ES-I3 (cell line): ENCODE results near the gene EEF2KMT.
A peak's percentile ranks its signal among the peaks of the same experiment; 100 is the strongest.
"Not testable (repeated sequence)": the region's sequence is repeated elsewhere in the genome, so short reads cannot be mapped to it uniquely, and the experiment has no call there.

Experiments
- H3K36me3 ChIP-seq: 2 replicates; pipeline ENCODE4 v1.6.1; 2013; ENCODE audit warnings: mild to moderate bottlenecking, low read length, control low read depth, moderate library complexity; ENCODE audit not compliant: insufficient read depth
- H3K4me1 ChIP-seq: 2 replicates; pipeline ENCODE4 v1.6.1; 2013; ENCODE audit warnings: mild to moderate bottlenecking, control low read depth, low read length; ENCODE audit not compliant: insufficient read depth
- H3K9ac ChIP-seq: 2 replicates; pipeline ENCODE4 v1.6.1; 2013; ENCODE audit warnings: low read depth, mild to moderate bottlenecking, low read length, moderate library complexity
- H3K9me3 ChIP-seq: 2 replicates; pipeline ENCODE4 v1.6.1; 2013; ENCODE audit warnings: mild to moderate bottlenecking, low read length, moderate library complexity; ENCODE audit not compliant: control insufficient read depth, insufficient read depth

EEF2KMT gene, protein sequence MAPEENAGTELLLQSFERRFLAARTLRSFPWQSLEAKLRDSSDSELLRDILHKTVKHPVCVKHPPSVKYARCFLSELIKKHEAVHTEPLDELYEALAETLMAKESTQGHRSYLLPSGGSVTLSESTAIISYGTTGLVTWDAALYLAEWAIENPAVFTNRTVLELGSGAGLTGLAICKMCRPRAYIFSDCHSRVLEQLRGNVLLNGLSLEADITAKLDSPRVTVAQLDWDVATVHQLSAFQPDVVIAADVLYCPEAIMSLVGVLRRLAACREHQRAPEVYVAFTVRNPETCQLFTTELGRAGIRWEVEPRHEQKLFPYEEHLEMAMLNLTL

DNA sequence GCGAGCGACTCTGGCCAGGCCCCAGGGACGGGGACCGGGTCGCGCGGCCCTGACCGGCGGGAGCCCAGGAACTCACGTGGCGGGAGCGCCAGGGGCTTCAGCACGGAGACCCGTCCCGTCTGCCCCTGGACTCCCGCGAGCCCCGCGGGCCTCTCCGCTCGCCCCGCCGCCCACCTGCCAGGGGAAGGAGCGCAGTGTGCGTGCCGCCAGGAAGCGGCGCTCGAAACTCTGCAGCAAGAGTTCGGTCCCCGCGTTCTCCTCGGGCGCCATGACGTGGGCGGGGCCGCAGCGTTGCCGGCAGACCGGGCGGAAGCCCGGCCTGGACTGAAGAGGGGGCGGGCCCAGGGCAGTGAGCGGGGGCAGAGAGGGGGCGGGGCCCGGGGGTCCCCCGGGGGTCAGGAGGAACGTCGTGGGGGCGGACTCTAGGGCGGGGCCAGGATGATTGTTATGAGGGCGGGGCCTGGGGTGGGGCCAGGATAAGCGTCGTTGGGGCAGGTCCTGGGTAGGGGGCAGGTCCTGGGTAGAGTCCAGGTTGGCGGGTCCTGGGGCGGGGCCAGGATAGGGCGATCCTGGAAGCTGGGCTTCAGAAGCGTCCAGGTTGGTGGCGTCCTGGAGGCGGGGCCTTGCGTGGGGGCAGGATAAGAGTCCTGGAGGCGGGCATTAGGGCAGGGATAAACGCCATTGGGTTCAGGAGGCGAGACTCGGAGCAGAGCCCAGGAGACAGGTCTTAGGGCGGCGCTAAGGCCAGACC, at the start of gene EEF2KMT:
TSS of gene EEF2KMT (minus strand) at position 326 of the 751 bp plus-strand sequence. CDS start at position 270, 56 bp downstream.
- H3K36me3 ChIP-seq, H3K4me1 ChIP-seq, H3K9me3 ChIP-seq: not testable (repeated sequence)
- peak within 1 kb of the TSS; percentile 79 for H3K9ac ChIP-seq

DNA sequence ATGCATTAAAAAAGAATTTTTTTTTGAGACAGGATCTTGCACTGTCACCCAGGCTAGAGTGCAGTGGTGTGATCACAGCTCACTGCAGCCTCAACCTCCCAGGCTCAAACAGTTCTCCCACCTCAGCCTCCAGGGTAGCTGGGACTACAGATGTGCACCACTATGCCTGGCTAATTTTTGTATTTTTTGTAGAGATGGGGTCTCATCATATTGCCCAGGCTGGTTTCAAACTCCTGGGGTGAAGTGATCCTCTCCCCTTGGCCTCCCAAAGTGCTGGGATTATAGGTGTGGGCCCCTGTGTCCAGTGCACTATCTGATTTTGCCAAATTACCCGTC, 47.0 kb upstream of the EEF2KMT start:
- not testable (repeated sequence) for H3K9ac ChIP-seq, H3K36me3 ChIP-seq, H3K4me1 ChIP-seq, H3K9me3 ChIP-seq

DNA sequence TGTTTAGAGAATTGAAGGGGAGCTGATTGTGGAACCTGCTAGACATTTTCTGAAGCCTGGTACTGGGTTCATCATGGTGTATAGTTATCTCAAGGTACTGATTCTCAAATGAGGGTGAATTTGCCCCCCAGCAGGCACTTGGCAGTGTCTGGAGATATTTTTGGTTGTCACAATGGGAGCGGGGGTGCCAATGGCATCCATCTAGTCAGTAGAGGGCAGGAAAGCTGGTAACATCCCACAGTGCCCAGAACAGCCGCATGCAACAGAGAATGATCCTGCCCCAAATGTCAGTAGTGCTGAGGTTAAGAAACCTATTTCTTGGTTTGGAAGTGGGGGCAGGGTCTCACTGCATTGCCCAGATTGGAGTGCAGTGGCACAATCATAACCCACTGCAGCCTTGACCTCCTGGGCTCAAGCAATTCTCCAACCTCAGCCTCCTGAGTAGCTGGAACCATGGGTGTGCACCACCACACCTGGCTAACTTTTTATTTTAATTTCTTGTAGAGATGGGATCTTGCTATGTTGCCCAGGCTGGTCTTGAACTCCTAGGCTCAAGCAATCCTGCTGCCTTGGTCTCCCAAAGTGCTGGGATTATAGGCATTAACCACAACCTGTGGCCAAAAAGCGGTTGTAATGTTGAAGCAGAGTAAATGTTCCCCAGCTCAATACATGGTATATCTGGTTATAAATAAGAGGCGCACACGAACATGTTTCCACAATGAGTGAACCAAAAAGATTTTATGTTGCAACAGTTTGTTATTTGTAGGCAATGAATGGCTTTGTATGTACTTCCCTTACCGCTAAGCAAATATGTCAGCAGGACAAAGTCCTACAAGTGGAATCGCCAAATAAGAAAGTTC, 46.4 kb upstream of the EEF2KMT start:
- Histone ChIP-seq H3K36me3 (no peaks in the 10 kb centered on the region), H3K9ac (no peak overlapping the region), H3K9me3 (no peaks in the 10 kb centered on the region), H3K4me1 (no peaks in the 10 kb centered on the region)

DNA sequence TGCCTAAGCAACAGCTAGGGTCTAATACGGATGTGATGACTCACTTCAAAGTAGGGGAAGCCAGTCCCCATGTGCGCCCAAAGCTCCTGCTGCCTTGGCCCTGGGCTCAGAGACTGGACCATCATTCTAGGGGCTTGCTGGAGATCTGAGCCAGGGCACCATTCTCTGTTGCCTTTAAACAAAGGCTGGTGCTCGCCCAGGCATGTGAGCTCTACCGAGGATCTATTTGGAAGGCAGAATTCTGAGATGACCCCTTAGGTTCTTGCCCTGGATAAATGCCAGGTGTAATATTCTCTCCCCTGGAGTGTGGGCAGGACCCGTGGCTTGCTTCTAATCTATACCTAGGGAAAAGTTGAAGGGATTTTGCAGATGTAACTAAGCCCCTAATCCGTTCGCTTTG, 42.6 kb upstream of the EEF2KMT start:
- H3K9me3 ChIP-seq, H3K9ac ChIP-seq, H3K4me1 ChIP-seq, H3K36me3 ChIP-seq: not testable (repeated sequence)

DNA sequence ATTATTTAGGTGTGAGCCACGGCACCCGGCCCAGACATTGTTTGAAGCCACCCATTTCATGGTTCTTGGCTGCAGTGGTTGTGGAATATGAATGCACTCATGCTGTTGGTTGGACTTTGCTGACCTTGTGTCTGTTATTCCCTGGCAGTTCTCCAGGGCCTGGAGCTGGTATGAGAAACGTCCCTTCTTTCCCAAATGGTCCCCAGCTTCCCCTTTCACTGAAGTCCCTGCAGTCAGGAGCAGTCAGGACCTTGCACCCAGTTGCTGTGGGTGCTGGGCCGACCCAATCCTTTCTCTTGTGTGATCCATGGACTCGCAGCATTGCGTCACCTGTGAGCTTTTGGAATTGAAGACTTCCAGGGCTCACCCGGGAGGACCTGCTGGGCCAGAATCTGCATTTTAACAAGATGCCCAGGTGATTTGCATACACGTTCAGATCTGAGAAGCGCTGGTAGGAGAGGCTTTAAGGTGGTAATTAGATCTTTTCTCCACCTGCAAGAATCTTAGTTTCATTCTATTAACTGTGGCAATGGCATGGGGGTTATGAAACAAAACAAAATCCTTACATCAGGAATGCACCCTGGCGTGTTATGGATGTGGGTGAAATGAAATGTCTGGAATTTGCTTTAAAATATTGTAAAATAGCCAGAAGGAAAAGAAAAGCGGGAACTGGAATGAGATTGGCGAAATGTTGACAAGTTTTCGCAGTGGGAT, 37.3 kb upstream of the EEF2KMT start:
- peak overlapping the region; percentile 18; the same call in 1 of the 2 replicates for H3K9ac ChIP-seq
- H3K9me3 ChIP-seq, H3K36me3 ChIP-seq, H3K4me1 ChIP-seq: not testable (repeated sequence)

DNA sequence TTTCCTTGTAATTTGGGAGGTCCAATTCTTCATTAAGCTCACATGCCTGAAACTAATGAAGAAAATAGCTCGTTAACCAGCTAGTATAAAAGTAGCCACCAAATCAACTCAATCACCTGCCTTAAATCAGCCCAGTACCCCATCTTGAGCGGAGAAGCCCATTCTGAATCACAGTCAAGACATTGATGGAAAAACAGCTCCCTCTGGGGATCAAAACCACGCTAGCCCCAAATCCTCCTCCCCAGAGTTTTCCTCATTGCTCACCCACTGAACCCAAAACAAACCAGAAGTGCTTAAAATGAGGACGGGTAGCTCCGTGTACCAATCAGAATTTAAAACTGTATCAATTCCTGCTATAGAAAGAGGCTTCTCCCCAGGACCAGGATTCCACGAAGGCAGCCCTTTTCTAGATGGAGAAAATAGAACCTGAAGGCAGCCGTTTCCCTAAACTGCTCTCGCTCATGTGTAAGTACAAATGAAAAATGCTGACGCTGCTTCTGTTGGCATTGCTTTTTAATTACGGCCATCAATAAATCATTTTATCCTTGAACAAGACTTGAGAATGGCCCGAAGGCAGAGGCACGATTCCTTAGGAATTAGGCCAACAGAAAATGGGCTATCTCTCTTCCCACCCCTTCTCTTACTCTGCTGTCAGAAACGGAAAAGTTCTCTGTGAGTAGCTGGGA, 35.5 kb upstream of the EEF2KMT start:
- H3K9ac ChIP-seq, H3K4me1 ChIP-seq, H3K9me3 ChIP-seq, H3K36me3 ChIP-seq: not testable (repeated sequence)

DNA sequence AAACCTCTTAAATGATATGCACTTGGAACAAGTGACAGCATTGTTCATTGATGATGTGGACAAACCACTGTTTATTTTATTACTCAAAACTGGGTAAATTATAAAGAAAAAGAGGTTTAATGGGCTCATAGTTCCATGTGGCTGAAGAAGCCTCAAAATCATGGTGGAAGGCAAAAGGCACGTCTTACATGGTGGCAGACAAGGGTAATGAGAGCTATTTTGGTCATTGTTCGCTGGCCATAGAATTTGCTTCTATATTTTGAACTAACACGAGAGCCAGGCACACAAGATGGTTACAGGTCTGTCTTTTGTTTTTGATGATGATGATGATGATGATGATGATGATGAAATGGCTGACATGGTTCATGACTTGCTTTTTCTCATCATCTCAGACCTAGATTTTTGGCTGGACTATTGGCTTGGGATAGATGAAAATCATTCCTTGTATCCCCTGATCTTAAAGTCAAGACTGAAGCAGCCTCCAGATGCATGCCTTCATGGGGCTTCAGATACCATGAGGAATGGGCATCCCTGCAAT, 33.9 kb upstream of the EEF2KMT start:
- not testable (repeated sequence) for H3K9ac ChIP-seq, H3K9me3 ChIP-seq, H3K4me1 ChIP-seq, H3K36me3 ChIP-seq

DNA sequence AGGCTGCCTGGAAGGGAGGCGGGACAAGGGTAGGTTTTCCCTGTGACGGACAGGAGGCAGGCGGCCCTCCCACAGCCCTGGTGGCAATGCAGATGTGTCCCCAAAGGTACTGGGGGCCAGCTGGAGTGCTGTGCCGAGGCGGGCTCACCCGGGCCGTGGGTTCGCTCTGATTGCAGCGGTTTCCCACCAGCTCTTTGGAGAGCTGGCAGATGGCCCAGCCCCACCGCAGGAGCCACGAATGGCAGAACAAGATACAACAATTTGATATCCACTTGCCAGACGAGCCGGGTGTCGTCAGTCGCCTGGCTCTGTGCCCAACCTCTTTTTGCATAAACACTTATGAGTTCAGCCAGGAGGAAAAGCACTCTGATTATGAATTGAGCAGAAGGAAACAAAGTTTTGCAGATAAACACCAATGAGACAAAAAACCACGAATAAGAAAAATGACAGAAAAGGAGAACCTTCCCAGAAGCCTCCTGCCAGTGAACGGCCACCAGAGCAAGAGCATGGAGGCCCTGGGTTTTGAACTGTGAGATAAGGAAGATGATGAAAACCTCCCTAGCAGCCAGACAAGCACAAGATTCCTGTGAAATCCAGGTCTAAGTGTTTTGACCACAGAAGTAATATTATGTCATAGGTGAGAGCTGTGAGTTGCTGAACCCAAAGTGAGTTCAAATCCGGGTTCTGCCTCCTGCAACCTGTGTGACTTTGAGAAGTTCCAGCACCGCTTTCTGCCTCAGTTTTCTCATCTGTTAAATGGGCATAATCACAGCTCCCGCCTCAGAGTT, 19.9 kb upstream of the EEF2KMT start:
- not testable (repeated sequence) for H3K9me3 ChIP-seq, H3K9ac ChIP-seq, H3K4me1 ChIP-seq, H3K36me3 ChIP-seq

DNA sequence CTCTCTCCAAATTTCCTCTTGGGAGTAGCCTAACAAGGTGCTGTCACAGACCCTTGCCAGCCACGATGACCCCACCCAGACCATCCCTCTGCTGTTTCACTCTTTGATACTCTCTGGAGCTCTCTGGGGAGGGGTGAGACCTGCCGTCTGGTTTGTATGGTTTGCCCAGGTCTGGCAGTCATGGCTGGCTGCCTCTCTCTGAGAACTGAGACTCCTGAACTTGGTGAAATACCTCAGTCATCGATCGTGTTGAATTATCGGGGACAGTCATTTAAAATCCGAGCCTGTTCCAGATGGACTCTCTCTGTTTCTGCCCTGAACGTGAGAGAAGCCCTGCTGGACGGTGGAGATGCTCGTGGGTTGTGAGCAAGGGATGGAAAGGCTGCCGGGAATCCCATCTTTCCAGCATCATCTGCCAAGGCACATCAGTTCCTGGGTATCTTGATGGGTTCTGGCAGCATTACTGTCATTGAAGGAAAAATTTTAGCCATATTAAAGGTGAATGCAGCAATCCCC, 19.2 kb upstream of the EEF2KMT start:
- H3K36me3 ChIP-seq, H3K9me3 ChIP-seq, H3K4me1 ChIP-seq, H3K9ac ChIP-seq: not testable (repeated sequence)

DNA sequence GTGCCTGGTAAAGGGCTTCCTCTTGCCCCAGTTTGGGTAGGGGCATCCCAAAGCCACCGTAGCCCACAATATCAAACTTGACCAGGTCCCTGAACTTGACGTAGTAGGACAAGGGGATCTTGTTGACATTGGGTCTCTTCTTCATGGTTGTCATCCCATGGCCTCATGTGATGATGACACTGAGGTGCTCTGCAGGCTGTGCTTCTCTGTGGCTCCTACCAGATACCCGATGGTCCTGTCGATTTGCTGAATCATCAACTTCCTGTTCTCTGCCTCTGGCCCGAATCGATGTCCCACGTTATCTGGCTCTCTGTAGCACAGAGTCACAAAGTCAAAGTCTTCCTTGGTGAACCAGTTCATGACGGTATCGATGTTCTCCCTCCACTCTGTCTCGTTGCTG, 13.3 kb upstream of the EEF2KMT start:
- not testable (repeated sequence) for H3K4me1 ChIP-seq, H3K9ac ChIP-seq

DNA sequence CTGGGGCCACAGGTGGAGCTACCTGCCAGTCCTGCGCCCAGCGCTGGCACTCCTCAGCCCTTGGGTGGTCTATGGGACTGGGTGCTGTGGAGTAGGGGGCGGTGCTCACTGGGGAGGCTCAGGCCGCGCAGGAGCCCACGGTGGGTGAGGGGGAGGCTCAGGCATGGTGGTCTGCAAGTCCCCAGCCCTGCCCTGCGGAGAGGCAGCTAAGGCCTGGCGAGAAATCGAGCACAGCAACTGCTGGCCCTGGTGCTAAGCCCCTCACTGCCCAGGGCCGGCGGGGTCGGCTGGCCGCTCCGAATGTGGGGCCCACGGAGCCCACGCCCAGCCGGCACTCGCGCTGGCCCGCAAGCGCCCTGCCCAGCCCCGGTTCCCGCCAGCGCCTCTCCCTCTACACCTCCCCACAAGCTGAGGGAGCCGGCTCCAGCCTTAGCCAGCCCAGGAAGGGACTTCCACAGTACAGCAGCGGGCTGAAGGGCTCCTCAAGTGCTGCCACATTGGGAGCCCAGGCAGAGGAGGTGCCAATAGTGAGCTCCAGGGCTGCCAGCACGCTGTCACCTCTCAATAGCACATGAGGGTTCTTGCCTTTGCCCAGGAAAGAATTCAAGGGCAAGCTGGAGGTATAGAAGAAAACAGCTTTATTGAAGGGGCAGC, 11.0 kb upstream of the EEF2KMT start:
- Histone ChIP-seq H3K36me3 (no peaks in the 10 kb centered on the region), H3K4me1 (no peaks in the 10 kb centered on the region)

More for the DNA sequence above, 13.3 kb upstream of the EEF2KMT start:
- not testable (repeated sequence) for H3K9me3 ChIP-seq, H3K36me3 ChIP-seq

DNA sequence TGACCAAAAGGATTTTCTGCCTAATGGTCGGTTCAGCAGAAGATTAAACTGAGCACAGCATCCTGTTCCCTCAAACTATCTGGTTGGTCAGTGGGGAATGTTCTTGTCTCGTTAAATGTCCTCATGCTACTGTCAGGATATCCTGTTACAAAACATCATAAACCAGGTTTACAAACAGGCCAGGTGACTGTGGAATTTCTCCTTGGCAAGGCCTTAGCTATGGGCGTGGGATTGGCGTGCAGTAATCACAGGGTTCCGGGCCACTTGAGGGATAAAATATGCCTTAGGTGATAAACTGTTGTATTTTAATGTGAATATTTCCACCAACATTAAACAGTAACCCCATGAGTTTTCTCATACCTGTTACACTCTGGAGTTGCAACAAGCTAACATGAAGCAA, 7.4 kb upstream of the EEF2KMT start:
- not testable (repeated sequence) for H3K4me1 ChIP-seq, H3K36me3 ChIP-seq

More for the DNA sequence above, 11.0 kb upstream of the EEF2KMT start:
- Histone ChIP-seq H3K9me3 (no peaks in the 10 kb centered on the region), H3K9ac (no peak overlapping the region)

More for the DNA sequence above, 7.4 kb upstream of the EEF2KMT start:
- H3K9ac ChIP-seq, H3K9me3 ChIP-seq: not testable (repeated sequence)
